ENCODE results near the gene COL9A3.
"Not testable (repeated sequence)": the region's sequence is repeated elsewhere in the genome, so short reads cannot be mapped to it uniquely, and the experiment has no call there.

COL9A3 gene

DNA sequence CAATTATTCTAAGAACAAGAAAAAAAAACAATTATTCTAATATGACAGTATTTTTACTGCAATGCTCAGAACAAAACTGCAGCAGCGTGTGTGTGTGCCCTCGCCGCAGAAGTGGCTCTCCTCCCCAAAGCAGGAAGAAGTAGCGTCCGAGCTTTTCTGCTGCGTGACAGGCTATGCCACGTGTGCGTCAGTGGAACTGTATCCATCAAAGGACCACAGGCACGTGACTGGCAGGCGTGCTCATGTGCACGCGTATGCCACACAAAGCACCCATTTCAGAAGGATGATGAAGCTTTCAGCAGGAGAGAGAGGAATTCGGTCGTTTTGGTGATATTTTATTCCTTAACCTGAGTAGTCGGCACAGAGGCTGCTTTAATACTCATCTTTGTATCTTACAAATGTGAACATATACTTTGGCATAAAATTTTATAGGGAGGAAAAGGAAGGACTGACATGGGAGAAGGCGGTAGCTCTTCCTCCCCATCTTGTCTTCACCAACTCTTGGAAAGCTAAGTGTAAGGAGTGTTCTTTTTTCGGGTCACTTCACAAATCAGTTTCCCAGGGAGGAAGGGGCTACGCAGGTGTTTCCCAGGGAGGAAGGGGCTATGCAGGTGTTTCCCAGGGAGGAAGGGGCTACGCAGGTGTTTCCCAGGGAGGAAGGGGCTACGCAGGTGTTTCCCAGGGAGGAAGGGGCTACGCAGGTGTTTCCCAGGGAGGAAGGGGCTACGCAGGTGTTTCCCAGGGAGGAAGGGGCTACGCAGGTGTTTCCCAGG lies 41.4 kb downstream of the COL9A3 start:
- no peak for DNase-seq (ENCODE audit: low read depth)

DNA sequence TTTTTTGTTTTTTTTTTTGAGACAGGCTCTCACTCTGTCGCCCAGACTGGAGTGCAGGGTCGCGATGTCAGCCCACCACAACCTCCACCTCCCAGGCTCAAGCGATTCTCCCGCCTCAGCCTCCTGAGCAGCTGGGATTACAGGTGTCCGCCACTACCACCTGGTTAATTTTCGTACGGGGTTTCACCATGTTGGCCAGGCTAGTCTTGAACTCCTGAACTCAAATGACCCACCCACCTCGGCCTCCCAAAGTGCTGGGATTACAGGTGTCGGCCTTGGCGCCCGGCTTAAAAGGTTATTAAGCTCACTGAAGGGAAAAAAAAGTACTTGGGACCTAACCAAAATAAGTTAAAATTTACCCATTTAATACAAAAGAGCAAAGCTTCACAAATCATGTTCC lies 42.9 kb downstream of the COL9A3 start:
- no peak for DNase-seq (ENCODE audit: low read depth)

- DNase-seq (ENCODE audit: low read depth) = no peak
Measured at GRCh38 chr20:62860391-62860923, 43.6 kb downstream of the COL9A3 start.

GRCh38 chr20:62860924-62861691 lies 44.3 kb downstream of the COL9A3 start:
- peak; percentile 24 for DNase-seq (ENCODE audit: low read depth)

DNA sequence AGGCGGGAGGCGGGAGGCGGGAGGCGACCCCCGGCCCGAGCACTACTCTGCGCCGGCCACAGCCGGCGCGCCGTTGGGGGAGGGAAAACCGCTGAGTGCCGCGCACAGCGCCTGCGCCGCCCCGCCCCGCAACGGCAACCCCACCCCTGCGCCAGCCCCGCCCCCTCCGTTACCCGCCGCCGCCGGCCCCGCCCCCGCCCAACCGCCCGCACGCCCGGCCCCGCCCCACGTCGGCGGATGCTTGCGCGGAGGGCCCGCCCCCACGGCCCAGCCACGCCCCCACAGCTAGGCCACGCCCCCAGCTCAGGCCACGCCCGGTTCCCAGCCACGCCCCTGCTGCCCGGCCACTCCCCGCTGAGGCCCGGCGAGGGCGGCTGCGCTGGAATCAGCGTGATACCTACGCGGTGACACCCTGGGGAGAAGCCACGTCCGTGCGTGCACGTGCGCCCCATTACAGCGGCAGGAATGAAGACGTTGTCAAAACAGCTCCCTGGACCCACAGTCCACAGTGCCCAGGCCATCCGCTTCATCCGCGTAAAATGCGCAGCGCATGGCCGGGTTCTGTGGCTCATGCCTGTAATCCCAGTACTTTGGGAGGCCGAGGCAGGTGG lies 45.0 kb downstream of the COL9A3 start, which contains the start of gene TCFL5:
TCFL5 (minus strand) TSS at position 97 of the 611 bp plus-strand sequence. CDS start 152 bp downstream, outside the sequence.
- DNase-seq (ENCODE audit: low read depth) = peak; percentile 91

DNA sequence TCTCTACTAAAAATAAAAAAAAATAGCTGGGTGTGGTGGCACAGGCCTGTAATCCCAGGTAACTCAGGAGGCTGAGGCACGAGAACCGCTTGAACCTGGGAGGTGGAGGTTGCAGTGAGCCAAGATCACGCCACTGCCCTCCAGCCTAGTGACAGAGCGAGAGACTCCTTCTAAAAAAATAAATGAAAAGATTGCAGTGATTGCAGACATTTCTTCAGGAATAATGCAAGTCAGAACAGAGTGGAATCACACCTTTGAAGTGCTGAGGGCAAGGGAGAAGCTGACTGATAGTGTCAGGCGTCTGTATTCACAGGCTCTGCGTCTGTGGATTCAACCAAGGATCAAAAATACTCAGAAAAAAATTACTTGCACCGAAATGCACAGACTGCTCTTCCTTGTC lies 47.4 kb downstream of the COL9A3 start:
- DNase-seq (ENCODE audit: low read depth) = no peak

GRCh38 chr20:62872184-62872847 lies 55.5 kb downstream of the COL9A3 start:
- no peak for DNase-seq (ENCODE audit: low read depth)

GRCh38 chr20:62872862-62873261 lies 56.0 kb downstream of the COL9A3 start:
- no peak for DNase-seq (ENCODE audit: low read depth)

- no peak for DNase-seq (ENCODE audit: low read depth)
Measured at GRCh38 chr20:62873280-62873679, 56.4 kb downstream of the COL9A3 start.

DNA sequence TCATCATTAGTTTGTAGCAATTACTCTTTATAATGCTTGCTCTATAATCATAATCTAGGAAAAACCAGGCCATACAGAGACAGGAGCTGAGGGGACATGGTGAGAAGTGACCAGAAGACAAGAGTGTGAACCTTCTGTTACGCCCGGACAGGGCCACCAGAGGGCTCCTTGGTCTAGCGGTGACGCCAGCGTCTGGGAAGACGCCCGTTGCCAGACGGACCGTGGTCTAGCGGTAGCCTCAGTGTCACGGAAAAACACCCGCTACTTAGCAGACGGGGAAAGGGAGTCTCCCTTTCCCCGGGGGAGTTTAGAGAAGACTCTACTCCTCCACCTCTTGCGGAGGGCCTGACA lies 56.8 kb downstream of the COL9A3 start:
- not testable (repeated sequence) for DNase-seq (ENCODE audit: low read depth)

GRCh38 chr20:62874964-62875344 lies 58.1 kb downstream of the COL9A3 start:
- no peak for DNase-seq (ENCODE audit: low read depth)

- no peak for DNase-seq (ENCODE audit: low read depth)
Measured at GRCh38 chr20:62875419-62876361, 58.8 kb downstream of the COL9A3 start.

DNA sequence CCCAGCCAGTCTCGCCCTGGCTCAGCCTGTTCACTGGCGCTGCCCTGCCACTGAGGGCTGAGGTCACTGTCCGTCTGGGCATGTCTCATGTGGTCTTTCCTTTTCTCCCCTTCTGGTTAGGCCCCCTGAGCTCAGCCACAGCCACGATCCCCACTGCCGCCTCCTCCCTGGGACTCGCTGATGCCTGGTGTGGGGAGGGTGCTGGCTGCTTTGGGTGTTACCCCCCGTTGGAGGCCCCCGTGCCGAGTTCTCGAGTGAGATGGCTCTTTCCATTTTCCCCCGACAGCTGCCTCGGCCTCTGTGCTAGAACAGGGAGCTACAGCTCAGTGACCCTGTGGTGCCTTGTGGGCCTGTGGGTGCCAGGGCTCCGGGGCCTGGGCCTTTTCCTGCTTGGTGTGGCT lies 59.7 kb downstream of the COL9A3 start:
- DNase-seq (ENCODE audit: low read depth) = no peak

DNA sequence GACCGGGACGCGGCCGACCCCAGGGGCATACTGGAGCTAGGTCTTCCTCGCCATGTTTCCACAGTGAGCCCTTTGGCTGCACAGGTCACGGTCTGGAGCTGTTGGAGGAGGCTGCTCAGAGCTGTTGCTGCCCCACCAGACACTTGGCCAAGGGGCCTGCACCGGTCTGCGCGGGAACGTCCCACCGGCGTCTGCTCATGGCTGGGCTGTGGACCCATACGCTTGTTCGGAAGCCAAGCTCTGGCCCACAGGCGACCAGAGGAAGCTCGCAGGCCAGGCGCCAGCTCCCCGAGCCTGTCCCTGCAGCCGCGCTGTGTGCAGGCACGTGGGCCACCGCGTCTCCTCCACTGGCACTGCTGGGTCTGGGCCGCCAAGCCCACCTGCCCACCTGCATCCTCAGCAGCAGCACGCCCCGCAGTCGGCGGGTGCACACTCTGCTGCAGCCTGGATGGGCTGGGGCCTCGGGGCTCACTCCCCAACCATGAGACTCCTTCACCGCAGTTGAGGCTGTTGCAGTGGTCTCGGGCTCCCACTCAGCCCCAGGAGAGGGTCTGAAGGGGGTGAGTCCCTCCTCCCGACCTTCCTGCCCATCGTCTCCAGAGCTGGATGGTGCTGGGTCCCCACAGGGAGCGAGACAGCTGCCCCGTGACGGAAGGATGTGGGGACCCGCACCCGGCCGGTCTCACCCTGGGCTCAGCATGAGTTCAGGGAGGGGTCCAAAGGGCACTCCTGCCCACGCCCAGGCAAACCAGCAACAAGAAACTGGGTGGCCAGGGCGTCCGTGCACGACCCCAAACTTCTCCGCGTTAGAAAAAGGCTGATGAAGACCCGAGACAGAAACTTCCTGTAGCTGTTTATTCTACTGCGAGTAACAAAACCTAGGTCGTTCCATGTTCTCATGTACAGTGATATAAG lies 60.3 kb downstream of the COL9A3 start:
- DNase-seq (ENCODE audit: low read depth) = no peak

DNA sequence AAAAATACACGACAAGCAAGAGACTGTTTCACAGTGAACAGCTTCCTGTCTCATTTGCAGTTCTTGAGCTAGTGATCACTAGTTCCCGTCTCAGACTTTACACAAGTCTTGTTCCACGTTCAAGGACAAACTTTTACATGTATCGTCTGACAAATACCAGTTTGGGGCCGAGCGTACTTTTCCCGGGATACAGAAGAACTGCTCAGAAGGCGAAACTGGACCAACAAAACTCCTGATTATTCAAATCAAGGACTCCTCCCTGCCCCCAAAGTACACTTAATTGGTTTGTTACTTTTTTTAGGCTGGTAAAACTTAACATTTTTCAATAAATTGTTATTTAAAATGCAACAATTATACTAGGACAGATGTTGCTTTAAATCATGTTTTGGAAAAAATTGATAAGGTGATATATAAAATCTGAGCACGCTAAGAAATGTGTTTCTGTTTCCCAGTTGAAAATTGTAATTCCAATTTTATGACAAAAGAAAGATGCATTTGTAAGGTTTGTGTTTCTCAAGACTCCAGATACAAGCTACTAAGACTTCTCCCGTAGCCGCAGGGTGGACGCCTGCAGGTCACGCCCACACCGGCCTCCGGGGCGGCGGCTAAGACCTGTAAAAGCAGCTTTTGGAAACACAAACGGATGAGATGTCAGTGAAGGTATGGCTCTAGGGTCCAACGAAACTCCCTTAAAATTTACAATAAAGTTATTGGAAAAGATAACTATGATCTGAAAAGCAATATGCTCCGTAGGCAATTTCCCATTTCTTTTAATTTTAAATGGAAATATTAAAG lies 61.6 kb downstream of the COL9A3 start:
- DNase-seq (ENCODE audit: low read depth) = no peak

DNA sequence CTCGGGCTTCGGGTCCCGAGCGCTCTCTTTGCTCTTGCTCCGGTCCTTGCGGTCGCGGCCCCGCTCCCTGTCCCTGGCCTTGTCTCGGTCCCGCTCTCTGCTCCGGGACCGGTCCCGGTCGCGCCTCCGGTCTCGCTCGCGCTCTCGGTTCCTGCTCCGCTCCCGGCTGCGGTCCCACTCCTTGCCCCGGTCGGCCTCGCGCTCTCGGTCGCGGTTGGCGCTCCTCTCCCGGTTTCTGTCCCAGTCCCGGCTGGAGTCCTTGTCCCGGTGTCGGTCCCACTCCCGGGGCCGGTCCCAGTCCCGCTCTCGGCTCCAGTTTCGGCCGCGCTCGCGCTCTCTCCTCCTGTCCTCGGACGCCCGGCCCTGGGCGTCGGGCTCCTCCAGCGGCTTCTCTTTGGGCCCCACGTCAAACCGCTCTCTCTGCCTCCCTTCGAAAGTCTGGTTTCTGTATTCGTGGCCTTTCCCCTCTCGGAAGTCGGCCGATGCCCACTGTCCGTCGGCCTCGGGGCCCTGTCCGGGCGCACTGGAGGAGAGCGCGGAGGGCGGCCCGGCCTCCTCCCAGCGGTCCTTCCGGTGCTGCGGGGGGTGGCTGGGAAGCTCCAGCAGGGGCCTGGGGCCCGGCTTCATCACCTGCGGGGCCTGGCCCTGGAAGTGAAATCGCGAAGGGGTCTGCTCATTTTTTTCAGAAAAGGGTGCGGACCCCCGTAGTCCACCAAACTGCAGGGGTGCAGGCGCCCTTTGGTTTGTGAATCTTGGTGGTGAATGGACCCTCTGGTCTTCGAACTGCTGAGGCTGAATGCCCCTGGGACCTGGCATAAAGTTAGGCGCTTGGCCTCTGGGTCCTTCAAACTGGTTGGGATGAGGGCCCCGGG lies 62.7 kb downstream of the COL9A3 start:
- no peak for DNase-seq (ENCODE audit: low read depth)

DNA sequence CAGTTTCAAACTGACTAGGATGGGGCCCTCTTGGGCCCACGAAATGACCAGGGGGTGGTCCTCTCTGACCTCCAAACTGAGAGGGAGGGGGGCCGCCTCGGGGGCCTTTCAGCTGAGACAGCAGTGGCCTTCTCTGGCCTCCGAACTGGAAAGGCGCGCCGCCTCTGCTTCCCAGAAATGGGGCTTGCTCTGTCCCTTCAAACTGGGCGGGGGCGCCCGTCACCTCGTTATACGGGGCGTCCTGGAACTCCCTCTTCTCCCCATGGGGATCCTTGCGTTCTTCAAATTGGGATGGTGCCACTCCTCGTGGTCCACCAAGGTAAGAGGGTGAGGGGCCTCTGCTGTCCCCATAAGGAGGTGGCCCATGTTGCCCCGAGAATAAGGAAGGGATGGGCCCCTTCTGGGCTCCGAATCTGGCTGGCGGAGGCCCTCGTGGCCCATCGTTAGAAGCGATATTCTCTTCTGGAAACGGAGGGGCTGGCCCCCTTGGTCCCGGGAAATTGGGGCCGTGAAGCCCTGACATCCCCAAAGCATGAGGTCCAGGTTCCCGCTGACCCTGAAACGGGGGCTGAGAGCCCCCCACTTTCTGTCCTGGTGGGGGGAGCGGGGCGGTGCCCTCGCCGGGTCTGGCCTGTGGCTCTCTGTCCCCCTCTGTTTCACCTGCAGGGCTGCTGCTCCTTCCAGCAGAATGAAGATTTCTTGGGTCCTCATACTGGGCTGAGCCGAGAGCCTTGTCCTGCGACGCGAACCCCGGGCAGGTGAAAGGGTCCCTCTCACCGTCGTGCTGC lies 63.5 kb downstream of the COL9A3 start:
- no peak for DNase-seq (ENCODE audit: low read depth)

All from activated T-cell treated with anti-CD3 and anti-CD28 coated beads for 24 hours (primary cell).